ENCODE results near the gene FIG4.
"Not testable (repeated sequence)": the region's sequence is repeated elsewhere in the genome, so short reads cannot be mapped to it uniquely, and the experiment has no call there.

Gene FIG4

DNA sequence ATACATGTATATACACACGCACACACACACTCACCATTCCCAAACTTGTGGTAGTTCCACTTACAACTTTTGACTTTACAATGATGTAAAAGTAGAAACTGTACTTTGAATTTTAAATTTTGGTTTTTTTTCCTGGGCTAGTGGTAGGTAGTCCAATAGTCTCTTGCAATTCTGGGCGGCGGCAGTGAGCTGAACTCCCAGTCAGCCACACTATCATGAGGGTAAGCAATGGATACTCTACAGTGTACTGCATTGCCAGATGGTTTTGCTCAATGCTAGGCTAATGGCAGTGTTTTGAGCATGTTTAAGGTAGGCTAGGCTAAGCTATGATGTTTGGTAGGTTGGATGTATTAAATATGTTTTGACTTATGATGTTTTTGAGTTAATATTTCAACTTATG lies 150.8 kb downstream of the FIG4 start:
- Histone ChIP-seq H3K27me3 (ENCODE audit: control insufficient read depth in 1 of 2, insufficient read depth in 2 of 2, low read length in 2 of 2) (no peaks in the 10 kb centered on the region), H3K4me1 (ENCODE audit: control insufficient read depth, insufficient read depth, low read length) (no peaks in the 10 kb centered on the region), H3K9me3 (ENCODE audit: control insufficient read depth in 2 of 2, low read length in 2 of 2) (no peaks in the 10 kb centered on the region), H3K36me3 (ENCODE audit: control insufficient read depth in 2 of 2, insufficient read depth in 2 of 2, low read length in 2 of 2) (no peaks in the 10 kb centered on the region), H3K27ac (ENCODE audit: low read length) (no peak overlapping the region), H3K9ac (ENCODE audit: low read length in 2 of 2) (no peak overlapping the region), H3K4me3 (ENCODE audit: low read length in 2 of 2) (no peak overlapping the region)

- H3K4me1 ChIP-seq (ENCODE audit: control insufficient read depth, insufficient read depth, low read length) = no peaks in the 10 kb centered on the region
- H3K36me3 ChIP-seq (ENCODE audit: control insufficient read depth in 2 of 2, insufficient read depth in 2 of 2, low read length in 2 of 2) = no peaks in the 10 kb centered on the region
- H3K27me3 ChIP-seq (ENCODE audit: control insufficient read depth in 1 of 2, insufficient read depth in 2 of 2, low read length in 2 of 2) = no peaks in the 10 kb centered on the region
- no peak overlapping the region for H3K4me3 ChIP-seq (ENCODE audit: low read length in 2 of 2)
- no peak overlapping the region for H3K27ac ChIP-seq (ENCODE audit: low read length)
- no peak overlapping the region for H3K9ac ChIP-seq (ENCODE audit: low read length in 2 of 2)
- no peaks in the 10 kb centered on the region for H3K9me3 ChIP-seq (ENCODE audit: control insufficient read depth in 2 of 2, low read length in 2 of 2)
Observed at GRCh38 chr6:109852713-109853112, 161.6 kb downstream of the FIG4 start.

- no peak overlapping the region for H3K4me3 ChIP-seq (ENCODE audit: low read length in 2 of 2)
- no peaks in the 10 kb centered on the region for H3K36me3 ChIP-seq (ENCODE audit: control insufficient read depth in 2 of 2, insufficient read depth in 2 of 2, low read length in 2 of 2)
- H3K27ac ChIP-seq (ENCODE audit: low read length) = no peak overlapping the region
- H3K4me1 ChIP-seq (ENCODE audit: control insufficient read depth, insufficient read depth, low read length) = no peaks in the 10 kb centered on the region
- H3K9me3 ChIP-seq (ENCODE audit: control insufficient read depth in 2 of 2, low read length in 2 of 2) = no peaks in the 10 kb centered on the region
- no peak overlapping the region for H3K9ac ChIP-seq (ENCODE audit: low read length in 2 of 2)
- H3K27me3 ChIP-seq (ENCODE audit: control insufficient read depth in 1 of 2, insufficient read depth in 2 of 2, low read length in 2 of 2) = no peaks in the 10 kb centered on the region
Observed at GRCh38 chr6:109853426-109853825, 162.3 kb downstream of the FIG4 start.

DNA sequence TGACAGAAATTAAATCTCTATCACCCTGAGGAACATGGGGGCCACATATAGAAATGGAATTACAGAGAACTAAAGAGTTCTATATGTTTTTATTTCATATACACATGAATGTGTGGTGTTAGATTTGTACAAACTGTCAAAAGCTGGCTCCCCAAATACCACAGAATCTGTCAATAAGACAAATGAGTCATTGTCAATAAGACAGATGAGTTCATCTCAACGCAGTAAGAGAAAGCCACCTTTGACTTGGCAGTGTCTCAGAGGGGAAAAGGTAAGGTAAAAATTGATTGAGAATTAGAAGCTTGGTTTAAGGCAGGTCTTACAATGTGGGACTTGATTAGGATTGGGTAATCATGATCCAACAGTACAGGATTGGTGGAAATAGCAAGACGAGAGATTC lies 162.9 kb downstream of the FIG4 start:
- H3K9me3 ChIP-seq (ENCODE audit: control insufficient read depth in 2 of 2, low read length in 2 of 2) = no peaks in the 10 kb centered on the region
- H3K4me3 ChIP-seq (ENCODE audit: low read length in 2 of 2) = no peak overlapping the region
- H3K4me1 ChIP-seq (ENCODE audit: control insufficient read depth, insufficient read depth, low read length) = no peaks in the 10 kb centered on the region
- no peak overlapping the region for H3K9ac ChIP-seq (ENCODE audit: low read length in 2 of 2)
- no peaks in the 10 kb centered on the region for H3K27me3 ChIP-seq (ENCODE audit: control insufficient read depth in 1 of 2, insufficient read depth in 2 of 2, low read length in 2 of 2)
- no peaks in the 10 kb centered on the region for H3K36me3 ChIP-seq (ENCODE audit: control insufficient read depth in 2 of 2, insufficient read depth in 2 of 2, low read length in 2 of 2)
- no peak overlapping the region for H3K27ac ChIP-seq (ENCODE audit: low read length)

- H3K27ac ChIP-seq (ENCODE audit: low read length) = no peak overlapping the region
- no peaks in the 10 kb centered on the region for H3K36me3 ChIP-seq (ENCODE audit: control insufficient read depth in 2 of 2, insufficient read depth in 2 of 2, low read length in 2 of 2)
- no peak overlapping the region for H3K9ac ChIP-seq (ENCODE audit: low read length in 2 of 2)
- H3K9me3 ChIP-seq (ENCODE audit: control insufficient read depth in 2 of 2, low read length in 2 of 2) = no peaks in the 10 kb centered on the region
- H3K4me3 ChIP-seq (ENCODE audit: low read length in 2 of 2) = no peak overlapping the region
- no peaks in the 10 kb centered on the region for H3K4me1 ChIP-seq (ENCODE audit: control insufficient read depth, insufficient read depth, low read length)
- H3K27me3 ChIP-seq (ENCODE audit: control insufficient read depth in 1 of 2, insufficient read depth in 2 of 2, low read length in 2 of 2) = no peaks in the 10 kb centered on the region
Observed at GRCh38 chr6:109854541-109855308, 163.6 kb downstream of the FIG4 start.

- H3K9ac ChIP-seq (ENCODE audit: low read length in 2 of 2); H3K4me1 ChIP-seq (ENCODE audit: control insufficient read depth, insufficient read depth, low read length); H3K36me3 ChIP-seq (ENCODE audit: control insufficient read depth in 2 of 2, insufficient read depth in 2 of 2, low read length in 2 of 2); H3K4me3 ChIP-seq (ENCODE audit: low read length in 2 of 2); H3K27me3 ChIP-seq (ENCODE audit: control insufficient read depth in 1 of 2, insufficient read depth in 2 of 2, low read length in 2 of 2); H3K27ac ChIP-seq (ENCODE audit: low read length); H3K9me3 ChIP-seq (ENCODE audit: control insufficient read depth in 2 of 2, low read length in 2 of 2): not testable (repeated sequence)
Observed at GRCh38 chr6:109855476-109856040, 164.5 kb downstream of the FIG4 start.

GRCh38 chr6:109861946-109862345 lies 170.8 kb downstream of the FIG4 start:
- Histone ChIP-seq H3K4me1 (ENCODE audit: control insufficient read depth, insufficient read depth, low read length) (peaks cover 2% of the 10 kb centered on the region), H3K36me3 (ENCODE audit: control insufficient read depth in 2 of 2, insufficient read depth in 2 of 2, low read length in 2 of 2) (no peaks in the 10 kb centered on the region), H3K27ac (ENCODE audit: low read length) (no peak overlapping the region), H3K9ac (ENCODE audit: low read length in 2 of 2) (no peak overlapping the region), H3K27me3 (ENCODE audit: control insufficient read depth in 1 of 2, insufficient read depth in 2 of 2, low read length in 2 of 2) (no peaks in the 10 kb centered on the region), H3K9me3 (ENCODE audit: control insufficient read depth in 2 of 2, low read length in 2 of 2) (no peaks in the 10 kb centered on the region), H3K4me3 (ENCODE audit: low read length in 2 of 2) (no peak overlapping the region)

DNA sequence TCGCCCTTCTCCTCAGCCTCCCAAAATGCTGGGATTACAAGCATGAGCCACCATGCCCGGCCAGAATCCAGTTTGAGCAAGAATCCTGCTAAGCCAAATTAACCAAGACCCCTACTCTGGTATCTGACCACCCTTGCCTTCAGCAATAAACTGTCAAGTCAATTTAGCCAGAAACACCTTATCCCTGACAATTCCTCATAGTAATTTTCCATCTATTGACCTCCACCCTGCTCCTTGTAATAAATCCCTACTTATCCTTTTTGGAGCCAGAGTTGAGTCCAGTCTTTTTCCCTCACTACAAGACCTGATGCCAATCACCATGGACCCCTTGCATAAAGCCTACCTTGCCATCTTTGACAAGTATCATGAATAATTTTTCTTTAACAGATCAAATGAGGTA lies 173.0 kb downstream of the FIG4 start:
- H3K4me1 ChIP-seq (ENCODE audit: control insufficient read depth, insufficient read depth, low read length) = peaks cover 6% of the 10 kb centered on the region

GRCh38 chr6:109865968-109866367 lies 174.9 kb downstream of the FIG4 start:
- Histone ChIP-seq H3K27ac (ENCODE audit: low read length) (no peak overlapping the region), H3K9me3 (ENCODE audit: control insufficient read depth in 2 of 2, low read length in 2 of 2) (no peaks in the 10 kb centered on the region), H3K4me1 (ENCODE audit: control insufficient read depth, insufficient read depth, low read length) (peaks cover 6% of the 10 kb centered on the region), H3K4me3 (ENCODE audit: low read length in 2 of 2) (no peak overlapping the region), H3K27me3 (ENCODE audit: control insufficient read depth in 1 of 2, insufficient read depth in 2 of 2, low read length in 2 of 2) (no peaks in the 10 kb centered on the region), H3K36me3 (ENCODE audit: control insufficient read depth in 2 of 2, insufficient read depth in 2 of 2, low read length in 2 of 2) (no peaks in the 10 kb centered on the region), H3K9ac (ENCODE audit: low read length in 2 of 2) (no peak overlapping the region)

More for the DNA sequence above, 173.0 kb downstream of the FIG4 start:
- Histone ChIP-seq H3K36me3 (ENCODE audit: control insufficient read depth in 2 of 2, insufficient read depth in 2 of 2, low read length in 2 of 2) (no peaks in the 10 kb centered on the region), H3K27me3 (ENCODE audit: control insufficient read depth in 1 of 2, insufficient read depth in 2 of 2, low read length in 2 of 2) (no peaks in the 10 kb centered on the region), H3K9ac (ENCODE audit: low read length in 2 of 2) (no peak overlapping the region), H3K9me3 (ENCODE audit: control insufficient read depth in 2 of 2, low read length in 2 of 2) (no peaks in the 10 kb centered on the region), H3K4me3 (ENCODE audit: low read length in 2 of 2) (no peak overlapping the region), H3K27ac (ENCODE audit: low read length) (no peak overlapping the region)

DNA sequence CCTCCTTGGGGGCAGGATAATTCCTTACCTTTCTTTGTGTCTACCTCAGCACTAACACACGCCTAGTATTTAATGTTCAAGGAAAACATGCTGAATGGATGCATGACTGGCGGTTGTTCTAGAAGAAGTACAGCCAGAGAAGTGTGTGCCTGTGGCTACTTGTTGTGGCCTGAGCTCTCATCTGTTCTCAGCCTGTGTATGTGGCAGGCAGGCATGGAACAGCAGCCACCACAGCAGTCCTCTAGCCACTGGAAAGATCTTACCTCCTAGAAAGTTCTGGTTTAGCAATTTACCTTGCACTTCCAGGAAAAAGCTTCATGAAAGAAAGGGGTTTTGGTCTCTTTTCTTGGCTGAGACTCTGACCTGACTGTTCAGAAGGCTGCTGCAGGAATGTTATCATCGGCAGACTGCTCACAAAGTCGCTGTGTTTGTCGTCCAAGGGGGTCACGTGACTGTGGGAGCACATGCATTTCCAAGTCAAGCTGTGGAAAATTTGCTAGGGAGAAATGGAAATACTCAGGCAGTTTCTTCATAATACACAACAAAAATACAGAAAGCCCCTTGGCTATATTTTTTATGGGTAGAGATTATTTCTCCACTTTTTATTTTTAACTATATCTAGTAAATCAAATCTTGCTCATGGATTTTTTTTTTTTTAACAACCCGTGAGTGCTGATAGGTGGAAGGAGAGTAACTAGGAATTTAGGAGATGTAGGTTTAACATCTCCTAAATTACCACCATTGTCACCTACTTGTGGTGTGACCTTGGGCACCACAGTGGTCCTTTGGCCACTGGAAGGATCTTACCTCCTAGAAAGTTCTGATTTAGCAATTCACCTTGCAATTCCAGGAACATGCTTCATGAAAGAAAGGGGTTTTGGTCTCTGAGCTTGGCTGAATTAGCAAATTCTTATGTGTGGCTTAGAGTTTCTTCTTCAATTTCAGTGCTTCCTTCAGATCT lies 176.2 kb downstream of the FIG4 start:
- H3K27ac ChIP-seq (ENCODE audit: low read length) = no peak overlapping the region
- no peaks in the 10 kb centered on the region for H3K27me3 ChIP-seq (ENCODE audit: control insufficient read depth in 1 of 2, insufficient read depth in 2 of 2, low read length in 2 of 2)
- H3K9ac ChIP-seq (ENCODE audit: low read length in 2 of 2) = no peak overlapping the region
- peaks cover 6% of the 10 kb centered on the region for H3K4me1 ChIP-seq (ENCODE audit: control insufficient read depth, insufficient read depth, low read length)
- no peaks in the 10 kb centered on the region for H3K36me3 ChIP-seq (ENCODE audit: control insufficient read depth in 2 of 2, insufficient read depth in 2 of 2, low read length in 2 of 2)
- no peaks in the 10 kb centered on the region for H3K9me3 ChIP-seq (ENCODE audit: control insufficient read depth in 2 of 2, low read length in 2 of 2)
- H3K4me3 ChIP-seq (ENCODE audit: low read length in 2 of 2) = no peak overlapping the region

All from stomach smooth muscle (tissue), 2 donors.